Endothelial cell (in vitro differentiated cells): ENCODE results near the gene SOCS7. TPM values are rescaled to one million over a fixed set of nuclear protein-coding genes. Genes with fewer than 3 reads are reported as not detected.

Source experiments
- DNase-seq: peaks from one replicate; pipeline ENCODE4 v3.0.0; 2021; ENCODE audit warnings: low spot score
- H3K27ac Mint-ChIP-seq: one replicate; pipeline ENCODE4 v1.8.0; 2021; ENCODE audit warnings: mixed read lengths, inconsistent platforms; ENCODE audit not compliant: unreplicated experiment
- H3K27me3 Mint-ChIP-seq: one replicate; pipeline ENCODE4 v1.8.0; 2021; ENCODE audit warnings: mild to moderate bottlenecking, moderate library complexity, mixed read lengths, inconsistent platforms; ENCODE audit not compliant: unreplicated experiment
- H3K36me3 Mint-ChIP-seq: one replicate; pipeline ENCODE4 v1.8.0; 2021; ENCODE audit warnings: mild to moderate bottlenecking, low read depth, mixed read lengths, inconsistent platforms; ENCODE audit not compliant: unreplicated experiment
- H3K4me1 Mint-ChIP-seq: one replicate; pipeline ENCODE4 v1.8.0; 2021; ENCODE audit warnings: mild to moderate bottlenecking, mixed read lengths, inconsistent platforms; ENCODE audit not compliant: unreplicated experiment
- H3K4me3 Mint-ChIP-seq: one replicate; pipeline ENCODE4 v1.8.0; 2021; ENCODE audit warnings: mild to moderate bottlenecking, mixed read lengths, inconsistent platforms; ENCODE audit not compliant: unreplicated experiment
- H3K9me3 Mint-ChIP-seq: one replicate; pipeline ENCODE4 v1.8.0; 2021; ENCODE audit warnings: mixed read lengths, inconsistent platforms; ENCODE audit not compliant: unreplicated experiment
- CTCF ChIP-seq: fragments of 200-600 bp; sonication (generic); IDR thresholded peaks from one replicate; pipeline ENCODE4 v1.5.0; 2021; ENCODE audit warnings: antibody characterized with exemption; ENCODE audit not compliant: unreplicated experiment
- total RNA-seq: library from RNA; stranded (reverse); fragmentation: NEBNext Ultra II Directional; extraction: Animal tissue kit (Norgen Biotek cat#: 25700); gene quantifications from one replicate; pipeline ENCODE4 v1.2.1, GENCODE V29; 2021; ENCODE audit not compliant: unreplicated experiment

SOCS7 gene
- total RNA-seq, 1 donor from 2014 or later: 13.8 TPM

GRCh38 chr17:38395090-38395489 lies 43.4 kb downstream of the SOCS7 start:
- no peak for TF ChIP-seq CTCF
- H3K4me3 Mint-ChIP-seq: no peak overlapping the region
- H3K4me1 Mint-ChIP-seq: peaks cover 13% of the 10 kb centered on the region
- no peak overlapping the region for H3K27ac Mint-ChIP-seq
- peaks cover 4% of the 10 kb centered on the region for H3K27me3 Mint-ChIP-seq
- peaks cover 34% of the 10 kb centered on the region for H3K36me3 Mint-ChIP-seq
- no peaks in the 10 kb centered on the region for H3K9me3 Mint-ChIP-seq
- DNase-seq: no peak

GRCh38 chr17:38397227-38397626 lies 45.6 kb downstream of the SOCS7 start:
- no peak overlapping the region for H3K4me3 Mint-ChIP-seq
- no peak overlapping the region for H3K27ac Mint-ChIP-seq
- H3K9me3 Mint-ChIP-seq: no peaks in the 10 kb centered on the region
- H3K36me3 Mint-ChIP-seq: peaks cover 50% of the 10 kb centered on the region
- no peak for DNase-seq
- peaks cover 4% of the 10 kb centered on the region for H3K27me3 Mint-ChIP-seq
- no peak for TF ChIP-seq CTCF
- H3K4me1 Mint-ChIP-seq: peaks cover 16% of the 10 kb centered on the region

- H3K27ac Mint-ChIP-seq: peak overlapping the region; percentile 40
- DNase-seq: no peak
- TF ChIP-seq CTCF: no peak
- peaks cover 29% of the 10 kb centered on the region for H3K4me1 Mint-ChIP-seq
- H3K4me3 Mint-ChIP-seq: no peak overlapping the region
- H3K9me3 Mint-ChIP-seq: no peaks in the 10 kb centered on the region
- H3K27me3 Mint-ChIP-seq: peaks cover 12% of the 10 kb centered on the region
- H3K36me3 Mint-ChIP-seq: peaks cover 48% of the 10 kb centered on the region
Measured at GRCh38 chr17:38400286-38400685, 48.6 kb downstream of the SOCS7 start.

GRCh38 chr17:38401459-38401858 lies 49.8 kb downstream of the SOCS7 start:
- DNase-seq: no peak
- H3K27me3 Mint-ChIP-seq: peaks cover 12% of the 10 kb centered on the region
- no peak for TF ChIP-seq CTCF
- H3K4me3 Mint-ChIP-seq: no peak overlapping the region
- no peaks in the 10 kb centered on the region for H3K9me3 Mint-ChIP-seq
- H3K4me1 Mint-ChIP-seq: peaks cover 23% of the 10 kb centered on the region
- H3K27ac Mint-ChIP-seq: no peak overlapping the region
- H3K36me3 Mint-ChIP-seq: peaks cover 36% of the 10 kb centered on the region

GRCh38 chr17:38402897-38403296 lies 51.3 kb downstream of the SOCS7 start:
- Mint-ChIP-seq H3K9me3 (no peaks in the 10 kb centered on the region), H3K4me3 (no peak overlapping the region), H3K4me1 (peaks cover 19% of the 10 kb centered on the region), H3K27ac (no peak overlapping the region), H3K36me3 (peaks cover 23% of the 10 kb centered on the region), H3K27me3 (peaks cover 10% of the 10 kb centered on the region)
- no peak for DNase-seq
- no peak for TF ChIP-seq CTCF
